Lower lobe of right lung (tissue), 2 donors: ENCODE measurements around the gene POP4. TPM values are rescaled to one million over a fixed set of nuclear protein-coding genes. Genes with fewer than 3 reads are reported as not detected.
"Not testable (repeated sequence)": the region's sequence is repeated elsewhere in the genome, so short reads cannot be mapped to it uniquely, and the experiment has no call there.

ENCODE experiments used
- ATAC-seq, 2 donors: fragments of 200-7000 bp; cut with Tn5 transposase; one replicate each; pipeline ENCODE4 v1.9.1; 2020 to 2022; ENCODE audit warnings: mild to moderate bottlenecking in 2 of 2, moderate library complexity in 2 of 2
- DNase-seq: peaks from one replicate; pipeline ENCODE4 v3.0.0-alpha.2; 2020
- H3K27ac ChIP-seq: fragments of 200-600 bp; one replicate; pipeline ENCODE4 v1.8.0; 2022
- H3K27me3 ChIP-seq: fragments of 200-600 bp; one replicate; pipeline ENCODE4 v1.8.0; 2022; ENCODE audit warnings: low read depth
- H3K36me3 ChIP-seq: fragments of 200-600 bp; one replicate; pipeline ENCODE4 v1.8.0; 2022; ENCODE audit warnings: mild to moderate bottlenecking
- H3K4me1 ChIP-seq: fragments of 200-600 bp; one replicate; pipeline ENCODE4 v1.8.0; 2022
- H3K4me3 ChIP-seq: fragments of 200-600 bp; one replicate; pipeline ENCODE4 v1.8.0; 2022; ENCODE audit warnings: mild to moderate bottlenecking
- H3K9me3 ChIP-seq: fragments of 200-600 bp; one replicate; pipeline ENCODE4 v1.8.0; 2022
- CTCF ChIP-seq: fragments of 200-600 bp; IDR thresholded peaks from one replicate; pipeline ENCODE4 v1.8.0; 2022; ENCODE audit warnings: antibody characterized with exemption, mild to moderate bottlenecking
- intact Hi-C: fragments of 100-400 bp; cut with DNase I; formaldehyde crosslinking; loops from one replicate; pipeline ENCODE4 v1.11.0; 2022
- long read RNA-seq: library from polyadenylated mRNA; unstranded; transcript quantifications from one replicate; pipeline ENCODE4 v2.0.0, GENCODE V29; 2021
- total RNA-seq: library from RNA; stranded (reverse); fragmentation: NEBNext Ultra II Directional; extraction: Animal tissue kit (Norgen Biotek cat#: 25700); gene quantifications from one replicate; pipeline ENCODE4 v1.2.1, GENCODE V29; 2021
- donor health status: DM: no; HTN: yes; CAD: no; lungs with severe emphysema.

The POP4 gene
- 44.4 TPM for total RNA-seq
- long read RNA-seq, transcript POP4-202 (7 exons, 3,385 nt) = major isoform, 27 of 37 reads
- long read RNA-seq, partial matches to known transcripts = 3 of 37 reads
- long read RNA-seq, other reads (novel, unspliced or antisense) = 6 of 37 reads

- peaks cover 24% of the 10 kb centered on the region for H3K4me1 ChIP-seq
- peaks cover 24% of the 10 kb centered on the region for H3K36me3 ChIP-seq
- ATAC-seq = peak; percentile 97 to 98
- intact Hi-C loops = no loop called here
- peak; percentile 99 for DNase-seq
- no peaks in the 10 kb centered on the region for H3K9me3 ChIP-seq
- no peak for TF ChIP-seq CTCF
- peak within 1 kb of the TSS; percentile 93 for H3K4me3 ChIP-seq
- H3K27me3 ChIP-seq = no peaks in the 10 kb centered on the region
- H3K27ac ChIP-seq = peak within 1 kb of the TSS; percentile 98
These were observed at the start of gene POP4 for GRCh38 chr19:29605653-29606419. Gene POP4 (plus strand): TSS chr19:29606283. CDS start chr19:29606319, 36 bp downstream.

- H3K27ac ChIP-seq, ATAC-seq, DNase-seq, H3K9me3 ChIP-seq, H3K27me3 ChIP-seq, intact Hi-C loops, H3K36me3 ChIP-seq, H3K4me1 ChIP-seq, H3K4me3 ChIP-seq: not testable (repeated sequence)
These were observed 47.0 kb upstream of the POP4 start for GRCh38 chr19:29559110-29559509.

GRCh38 chr19:29559743-29560142 lies 46.3 kb upstream of the POP4 start:
- H3K9me3 ChIP-seq = peaks cover 10% of the 10 kb centered on the region
- intact Hi-C loops = no loop called here
- no peak for DNase-seq
- TF ChIP-seq CTCF = no peak
- no peak for ATAC-seq
- H3K27me3 ChIP-seq = peaks cover 4% of the 10 kb centered on the region
- H3K36me3 ChIP-seq = no peaks in the 10 kb centered on the region
- no peaks in the 10 kb centered on the region for H3K4me1 ChIP-seq
- no peak overlapping the region for H3K4me3 ChIP-seq
- no peak overlapping the region for H3K27ac ChIP-seq

- H3K27me3 ChIP-seq = peaks cover 8% of the 10 kb centered on the region
- H3K36me3 ChIP-seq = no peaks in the 10 kb centered on the region
- no peak for TF ChIP-seq CTCF
- H3K9me3 ChIP-seq = peaks cover 10% of the 10 kb centered on the region
- no peak overlapping the region for H3K4me3 ChIP-seq
- ATAC-seq = no peak
- H3K27ac ChIP-seq = no peak overlapping the region
- no peaks in the 10 kb centered on the region for H3K4me1 ChIP-seq
- intact Hi-C loops = no loop called here
- DNase-seq = no peak
These were observed 45.6 kb upstream of the POP4 start for GRCh38 chr19:29560313-29561075.

GRCh38 chr19:29561601-29562000 lies 44.5 kb upstream of the POP4 start:
- TF ChIP-seq CTCF = no peak
- DNase-seq (no peak), ATAC-seq (no peak)
- Histone ChIP-seq H3K4me3 (no peak overlapping the region), H3K27me3 (peaks cover 11% of the 10 kb centered on the region), H3K9me3 (peaks cover 10% of the 10 kb centered on the region), H3K4me1 (no peaks in the 10 kb centered on the region), H3K36me3 (no peaks in the 10 kb centered on the region), H3K27ac (no peak overlapping the region)
- intact Hi-C loops = no loop called here
